Caco-2 (cell line): ENCODE results near the gene OGFOD3. TPM values are rescaled to one million over a fixed set of nuclear protein-coding genes. Genes with fewer than 3 reads are reported as not detected.

Source experiments
- BruUV-seq: library from RNA; stranded (reverse); fragments of 400-500 nt; replicated peaks from 2 replicates; lab custom pipeline; 2021; lab: Mats Ljungman, UMichigan
- CTCF ChIA-PET: fragments of 300-600 bp; sonication (Branson Sonifier 250); formaldehyde crosslinking; loops from one replicate; lab custom pipeline; 2022; ENCODE audit warnings: antibody characterized with exemption; lab: Charles Lee
- POLR2A ChIA-PET: fragments of 300-600 bp; sonication (Branson Sonifier 250); formaldehyde crosslinking; loops from one replicate; lab custom pipeline; 2022; ENCODE audit warnings: antibody characterized with exemption; lab: Charles Lee
- DNase-seq, 2 experiments: peaks; one replicate each; pipeline versions ENCODE4 v3.0.0 to v3.0.0-alpha.2; 2020 to 2022
- H3K27me3 ChIP-seq: replicated peaks from 2 replicates; pipeline ENCODE4 v1.6.0; 2011; ENCODE audit warnings: low read length; ENCODE audit not compliant: control insufficient read depth, insufficient read depth
- H3K36me3 ChIP-seq: 2 replicates; pipeline ENCODE4 v1.5.1; 2011; ENCODE audit warnings: low read length; ENCODE audit not compliant: control insufficient read depth, insufficient read depth
- H3K4me1 ChIP-seq: fragments of 250-450 bp; sonication (Bioruptor Pico); 2 replicates; pipeline ENCODE4 v1.5.1; 2020; ENCODE audit warnings: mild to moderate bottlenecking
- H3K4me3 ChIP-seq: 2 replicates; pipeline ENCODE4 v1.5.1; 2011; ENCODE audit warnings: low read depth, mild to moderate bottlenecking, control low read depth, low read length
- H3K9me3 ChIP-seq: fragments of 250-450 bp; sonication (Bioruptor Pico); 2 replicates; pipeline ENCODE4 v1.5.1; 2020; ENCODE audit warnings: mild to moderate bottlenecking, moderate library complexity
- H3K27ac Mint-ChIP-seq: one replicate; pipeline ENCODE4 v1.8.0; 2022; ENCODE audit warnings: mixed read lengths; ENCODE audit not compliant: unreplicated experiment
- H3K27me3 Mint-ChIP-seq: one replicate; pipeline ENCODE4 v1.8.0; 2022; ENCODE audit warnings: mixed read lengths; ENCODE audit not compliant: insufficient read depth, unreplicated experiment
- H3K36me3 Mint-ChIP-seq: one replicate; pipeline ENCODE4 v1.8.0; 2022; ENCODE audit warnings: mild to moderate bottlenecking, mixed read lengths; ENCODE audit not compliant: insufficient read depth, unreplicated experiment
- H3K4me1 Mint-ChIP-seq: one replicate; pipeline ENCODE4 v1.8.0; 2022; ENCODE audit warnings: low read depth, mixed read lengths; ENCODE audit not compliant: unreplicated experiment
- H3K4me3 Mint-ChIP-seq: one replicate; pipeline ENCODE4 v1.8.0; 2022; ENCODE audit warnings: mild to moderate bottlenecking, moderate library complexity, mixed read lengths; ENCODE audit not compliant: unreplicated experiment
- H3K9me3 Mint-ChIP-seq: one replicate; pipeline ENCODE4 v1.8.0; 2022; ENCODE audit warnings: mixed read lengths; ENCODE audit not compliant: unreplicated experiment
- CTCF ChIP-seq, 2 experiments: fragments of 200-600 bp in 1 of 2; IDR thresholded peaks; 1 replicate in 1 of 2; 2 replicates in 1 of 2; pipeline versions ENCODE4 v1.5.1 to v1.8.0; 2011 to 2022; ENCODE audit warnings: antibody characterized with exemption in 1 of 2, control low read depth in 1 of 2, inconsistent platforms in 1 of 2, low read depth in 1 of 2, low read length in 1 of 2, mild to moderate bottlenecking in 1 of 2, moderate library complexity in 1 of 2; ENCODE audit not compliant: insufficient read depth in 1 of 2, severe bottlenecking in 1 of 2, unreplicated experiment in 1 of 2
- intact Hi-C: fragments of 100-400 bp; cut with micrococcal nuclease; formaldehyde crosslinking; loops from one replicate; pipeline ENCODE4 v1.10.0; 2022; ENCODE audit not compliant: unreplicated experiment
- total RNA-seq: library from RNA; stranded (reverse); gene quantifications from 2 replicates; pipeline ENCODE4 v1.2.3, GENCODE V29; 2022

Gene OGFOD3
- total RNA-seq, 1 experiment from 2014 or later = 51.2 TPM

GRCh38 chr17:82371333-82372248 is 46.8 kb downstream of the OGFOD3 start, which contains the start of gene UTS2R:
UTS2R (plus strand) TSS chr17:82371765; CDS start chr17:82374325, 2,560 bp downstream.
- Histone ChIP-seq H3K4me3 (no peak within 1 kb of the TSS), H3K4me1 (peaks cover 19% of the 10 kb centered on the region), H3K9me3 (no peaks in the 10 kb centered on the region), H3K27me3 (no peaks in the 10 kb centered on the region), H3K36me3 (no peaks in the 10 kb centered on the region)
- Mint-ChIP-seq H3K27me3 (no peaks in the 10 kb centered on the region), H3K27ac (peak within 1 kb of the TSS; percentile 39), H3K9me3 (no peaks in the 10 kb centered on the region), H3K4me3 (peak within 1 kb of the TSS; percentile 12), H3K36me3 (peaks cover 8% of the 10 kb centered on the region), H3K4me1 (peaks cover 16% of the 10 kb centered on the region)
- no TSS peak for BruUV-seq
- no peak for TF ChIP-seq CTCF (IDR thresholded peaks at IDR 0.05; ENCODE audit: insufficient read depth in 1 of 2, low read depth in 1 of 2, low read length in 1 of 2, severe bottlenecking in 1 of 2, unreplicated experiment in 1 of 2)
- DNase-seq = no peak
- CTCF ChIA-PET = no interaction called here
- POLR2A ChIA-PET = no interaction called here
- intact Hi-C loops = no loop called here

- Mint-ChIP-seq H3K36me3 (peaks cover 8% of the 10 kb centered on the region), H3K27ac (peak overlapping the region; percentile 39), H3K27me3 (no peaks in the 10 kb centered on the region), H3K9me3 (no peaks in the 10 kb centered on the region), H3K4me1 (peaks cover 16% of the 10 kb centered on the region), H3K4me3 (peak overlapping the region; percentile 12)
- TF ChIP-seq CTCF (IDR thresholded peaks at IDR 0.05; ENCODE audit: insufficient read depth in 1 of 2, low read depth in 1 of 2, low read length in 1 of 2, severe bottlenecking in 1 of 2, unreplicated experiment in 1 of 2) = no peak
- intact Hi-C loops = no loop called here
- Histone ChIP-seq H3K36me3 (no peaks in the 10 kb centered on the region), H3K27me3 (no peaks in the 10 kb centered on the region), H3K4me1 (peaks cover 20% of the 10 kb centered on the region), H3K4me3 (no peak overlapping the region), H3K9me3 (no peaks in the 10 kb centered on the region)
- no peak for DNase-seq
- ChIA-PET POLR2A (no interaction called here), CTCF (interaction anchor here (0.6 kb wide), 1 partner anchor 183 kb away, joined by 5 read pairs; no protein-coding TSS in a partner anchor)
- no TSS peak for BruUV-seq
These were observed 47.7 kb downstream of the OGFOD3 start for GRCh38 chr17:82370471-82371332.

GRCh38 chr17:82369211-82369610 is 49.2 kb downstream of the OGFOD3 start:
- POLR2A ChIA-PET = no interaction called here
- Histone ChIP-seq H3K27me3 (no peaks in the 10 kb centered on the region), H3K4me3 (no peak overlapping the region), H3K4me1 (peaks cover 27% of the 10 kb centered on the region), H3K9me3 (no peaks in the 10 kb centered on the region), H3K36me3 (no peaks in the 10 kb centered on the region)
- no peaks in the 10 kb centered on the region for H3K9me3 Mint-ChIP-seq
- TF ChIP-seq CTCF (IDR thresholded peaks at IDR 0.05; ENCODE audit: insufficient read depth in 1 of 2, low read depth in 1 of 2, low read length in 1 of 2, severe bottlenecking in 1 of 2, unreplicated experiment in 1 of 2) = no peak
- no peak overlapping the region for H3K4me3 Mint-ChIP-seq
- H3K4me1 Mint-ChIP-seq = peaks cover 16% of the 10 kb centered on the region
- no peak for DNase-seq
- no peaks in the 10 kb centered on the region for H3K27me3 Mint-ChIP-seq
- no peak overlapping the region for H3K27ac Mint-ChIP-seq
- peaks cover 8% of the 10 kb centered on the region for H3K36me3 Mint-ChIP-seq
- CTCF ChIA-PET = interaction anchor here (0.5 kb wide), 1 partner anchor 46 kb away, joined by 6 read pairs; no protein-coding TSS in a partner anchor
- intact Hi-C loops = no loop called here
- BruUV-seq = no TSS peak
